ENCODE results near the gene CAMK2D. TPM values are rescaled to one million over a fixed set of nuclear protein-coding genes. Genes with fewer than 3 reads are reported as not detected.

The CAMK2D gene
- total RNA-seq, 1 donor from 2014 or later: 73.5 TPM

DNA sequence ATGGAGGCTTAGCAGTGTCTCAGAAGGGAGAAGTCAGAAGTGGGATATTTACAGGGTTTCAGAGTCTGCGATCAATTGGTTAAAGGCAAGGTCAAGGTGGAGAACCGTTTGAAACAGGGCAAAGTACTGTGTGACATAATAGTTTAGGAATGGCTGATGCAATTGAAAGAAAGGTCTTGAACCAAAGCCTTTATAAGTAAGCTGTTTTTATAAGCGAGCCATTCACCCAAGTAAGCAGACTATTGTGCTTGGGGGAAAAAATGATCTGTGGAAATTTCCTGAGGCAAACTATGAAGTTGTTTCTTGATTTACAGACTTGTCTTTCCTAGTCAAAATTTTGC, 327.3 kb downstream of the CAMK2D start:
- peaks cover 1% of the 10 kb centered on the region for H3K36me3 Mint-ChIP-seq (ENCODE audit: low read depth)
- peaks cover 19% of the 10 kb centered on the region for H3K9me3 Mint-ChIP-seq
- H3K4me3 Mint-ChIP-seq: no peak overlapping the region
- intact Hi-C loops (cut with micrococcal nuclease): no loop called here
- no peak for DNase-seq (ENCODE audit: low spot score)
- H3K27ac Mint-ChIP-seq: no peak overlapping the region
- H3K27me3 Mint-ChIP-seq (ENCODE audit: insufficient read depth): peaks cover 5% of the 10 kb centered on the region
- H3K4me1 Mint-ChIP-seq (ENCODE audit: low read depth): peaks cover 15% of the 10 kb centered on the region

DNA sequence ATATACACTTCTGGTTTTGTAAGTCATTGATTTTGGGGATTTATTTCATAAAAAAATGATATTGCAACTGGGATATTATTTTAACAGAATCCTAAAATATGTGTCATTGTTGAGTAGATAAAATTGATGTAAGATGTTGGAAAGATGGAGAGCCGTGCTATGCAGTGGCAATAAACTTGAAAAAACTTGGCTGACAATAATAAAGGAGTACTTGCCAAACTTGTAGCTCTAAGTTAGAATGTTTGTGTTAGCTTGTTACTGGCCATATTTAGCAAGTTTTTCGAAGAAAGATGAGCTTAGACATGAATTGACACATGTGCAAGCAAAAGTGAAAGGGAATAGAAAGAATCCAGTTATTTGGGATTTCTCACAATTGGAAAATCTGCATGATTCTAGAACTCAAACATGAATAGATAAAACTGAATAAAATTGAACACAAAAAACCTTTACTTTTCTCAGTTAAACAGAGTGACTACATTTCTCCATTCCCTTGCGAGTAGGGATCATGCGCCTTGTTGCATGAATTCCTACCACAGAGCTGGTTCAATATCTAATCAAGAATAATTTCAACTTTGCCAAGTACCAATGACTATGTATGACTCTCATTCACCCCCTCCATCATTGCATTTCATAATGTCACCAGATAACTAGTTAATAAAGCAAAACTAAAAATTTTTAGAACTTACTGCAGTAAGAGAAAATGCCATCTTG, 327.8 kb downstream of the CAMK2D start:
- Mint-ChIP-seq H3K9me3 (peaks cover 19% of the 10 kb centered on the region), H3K4me1 (ENCODE audit: low read depth) (peaks cover 15% of the 10 kb centered on the region)
- intact Hi-C loops (cut with micrococcal nuclease): no loop called here

DNA sequence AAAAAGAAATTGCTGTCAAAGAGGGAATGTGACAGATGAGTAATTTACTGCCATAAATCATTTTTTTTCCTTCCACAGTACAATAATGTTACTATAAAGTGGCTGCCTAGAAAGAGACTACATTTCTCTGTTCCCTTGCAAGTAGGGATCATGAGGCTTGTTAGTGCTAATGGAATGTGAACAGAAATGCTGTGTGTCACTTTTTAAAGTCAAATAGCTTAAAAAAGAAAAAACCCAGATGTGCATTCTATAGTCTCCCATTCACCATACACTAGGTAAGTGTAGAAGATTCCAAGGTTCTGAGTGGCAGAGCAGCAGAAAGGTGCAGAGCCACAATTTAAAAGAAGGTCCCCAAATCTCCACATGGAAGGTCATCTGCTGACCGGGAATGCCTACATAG, 328.4 kb downstream of the CAMK2D start:
- Mint-ChIP-seq H3K27me3 (ENCODE audit: insufficient read depth) (peaks cover 4% of the 10 kb centered on the region), H3K9me3 (peaks cover 19% of the 10 kb centered on the region), H3K4me3 (no peak overlapping the region), H3K4me1 (ENCODE audit: low read depth) (peaks cover 15% of the 10 kb centered on the region), H3K36me3 (ENCODE audit: low read depth) (peaks cover 1% of the 10 kb centered on the region), H3K27ac (no peak overlapping the region)
- no peak for DNase-seq (ENCODE audit: low spot score)
- intact Hi-C loops (cut with micrococcal nuclease): no loop called here

More for the DNA sequence above, 327.8 kb downstream of the CAMK2D start:
- Mint-ChIP-seq H3K4me3 (no peak overlapping the region), H3K27me3 (ENCODE audit: insufficient read depth) (peaks cover 4% of the 10 kb centered on the region), H3K27ac (no peak overlapping the region), H3K36me3 (ENCODE audit: low read depth) (peaks cover 1% of the 10 kb centered on the region)
- no peak for DNase-seq (ENCODE audit: low spot score)

DNA sequence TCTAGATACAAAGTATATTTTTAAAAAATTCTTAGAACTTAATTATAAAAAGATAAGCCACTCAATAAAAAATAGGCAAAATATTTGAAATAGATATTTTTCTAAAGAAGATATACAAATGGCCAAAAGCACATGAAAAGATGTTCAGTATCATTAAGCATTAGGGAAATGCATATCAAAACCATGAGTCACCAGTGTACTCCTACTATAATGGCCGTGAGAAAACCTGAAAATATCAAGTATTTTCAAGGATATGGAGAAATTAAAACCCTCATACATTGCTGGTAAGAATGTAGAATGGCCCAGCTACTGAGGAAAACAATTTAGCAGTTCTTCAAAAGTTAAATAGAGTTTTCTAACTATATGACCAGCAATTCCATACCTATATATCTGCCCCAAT, 337.9 kb downstream of the CAMK2D start:
- Mint-ChIP-seq H3K4me3 (no peak overlapping the region), H3K27ac (no peak overlapping the region), H3K27me3 (ENCODE audit: insufficient read depth) (peaks cover under 1% of the 10 kb centered on the region), H3K9me3 (peaks cover 27% of the 10 kb centered on the region), H3K36me3 (ENCODE audit: low read depth) (no peaks in the 10 kb centered on the region), H3K4me1 (ENCODE audit: low read depth) (no peaks in the 10 kb centered on the region)
- intact Hi-C loops (cut with micrococcal nuclease): no loop called here
- no peak for DNase-seq (ENCODE audit: low spot score)

DNA sequence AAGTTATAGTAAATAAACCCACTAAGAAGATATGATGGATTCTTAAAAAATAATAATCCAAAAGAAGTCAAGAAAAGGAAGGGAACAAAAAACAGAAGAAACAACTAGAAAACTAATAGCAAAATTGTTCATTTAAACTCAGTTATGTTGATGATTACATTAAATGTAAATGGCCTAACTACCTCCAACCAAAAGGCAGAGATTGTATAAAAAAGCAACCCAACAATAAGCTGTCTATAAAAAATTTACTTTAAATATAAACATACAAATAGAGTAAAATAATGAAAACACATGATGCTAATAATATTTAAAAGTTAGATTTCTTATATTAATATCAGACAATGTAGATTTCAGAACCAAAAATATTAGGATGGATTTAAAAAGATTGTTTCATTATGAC, 340.6 kb downstream of the CAMK2D start:
- H3K4me1 Mint-ChIP-seq (ENCODE audit: low read depth): no peaks in the 10 kb centered on the region
- no peak for DNase-seq (ENCODE audit: low spot score)

DNA sequence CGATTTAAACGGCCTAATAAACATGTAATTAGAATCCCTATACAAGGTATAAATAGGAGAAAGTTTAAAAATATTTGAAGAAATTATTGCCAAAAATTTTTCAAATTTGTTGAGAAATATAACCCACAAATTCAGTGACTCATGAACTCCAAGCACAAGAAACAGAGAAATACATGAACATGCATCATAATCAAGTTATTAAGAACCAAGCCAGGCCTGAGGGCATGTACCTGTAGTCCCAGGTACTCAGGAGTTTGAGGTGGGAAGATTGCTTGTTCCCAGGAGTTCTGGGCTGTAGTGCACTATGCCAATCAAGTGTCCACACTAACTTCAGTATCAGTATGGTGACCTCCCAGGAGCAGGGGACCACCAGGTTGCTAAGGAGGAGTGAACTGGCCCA, 341.9 kb downstream of the CAMK2D start:
- Mint-ChIP-seq H3K9me3 (peaks cover 27% of the 10 kb centered on the region), H3K4me1 (ENCODE audit: low read depth) (no peaks in the 10 kb centered on the region), H3K27ac (no peak overlapping the region), H3K27me3 (ENCODE audit: insufficient read depth) (peaks cover 10% of the 10 kb centered on the region), H3K36me3 (ENCODE audit: low read depth) (no peaks in the 10 kb centered on the region), H3K4me3 (no peak overlapping the region)
- intact Hi-C loops (cut with micrococcal nuclease): no loop called here
- DNase-seq (ENCODE audit: low spot score): no peak

More for the DNA sequence above, 340.6 kb downstream of the CAMK2D start:
- H3K36me3 Mint-ChIP-seq (ENCODE audit: low read depth): no peaks in the 10 kb centered on the region
- intact Hi-C loops (cut with micrococcal nuclease): no loop called here
- H3K27ac Mint-ChIP-seq: no peak overlapping the region
- H3K9me3 Mint-ChIP-seq: peaks cover 27% of the 10 kb centered on the region
- peaks cover 10% of the 10 kb centered on the region for H3K27me3 Mint-ChIP-seq (ENCODE audit: insufficient read depth)
- H3K4me3 Mint-ChIP-seq: no peak overlapping the region

DNA sequence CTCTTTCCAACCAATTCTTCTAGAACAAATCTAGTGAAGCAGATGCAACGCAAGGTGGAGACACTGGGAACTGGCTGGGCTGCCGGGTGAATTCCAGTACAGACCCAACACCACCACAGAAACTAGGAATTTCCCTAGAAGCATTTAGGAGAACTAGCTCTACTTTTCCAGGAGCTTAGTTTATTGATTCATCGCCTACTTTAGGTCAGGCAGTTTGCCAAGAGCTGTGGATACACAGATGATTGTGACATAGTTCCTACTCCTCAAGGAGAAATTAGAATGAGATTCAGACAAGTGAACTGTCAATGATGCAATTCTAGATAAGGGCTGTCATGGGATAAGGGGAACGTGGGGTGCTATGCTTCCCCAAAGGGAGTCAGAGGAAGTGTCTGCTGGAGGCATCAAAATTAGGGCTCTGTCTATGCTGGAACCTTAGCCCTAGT, 350.0 kb downstream of the CAMK2D start:
- no peaks in the 10 kb centered on the region for H3K9me3 Mint-ChIP-seq
- H3K4me3 Mint-ChIP-seq: no peak overlapping the region
- H3K36me3 Mint-ChIP-seq (ENCODE audit: low read depth): no peaks in the 10 kb centered on the region
- H3K4me1 Mint-ChIP-seq (ENCODE audit: low read depth): peaks cover 6% of the 10 kb centered on the region
- intact Hi-C loops (cut with micrococcal nuclease): no loop called here
- no peak overlapping the region for H3K27ac Mint-ChIP-seq
- H3K27me3 Mint-ChIP-seq (ENCODE audit: insufficient read depth): peaks cover 8% of the 10 kb centered on the region
- DNase-seq (ENCODE audit: low spot score): no peak

DNA sequence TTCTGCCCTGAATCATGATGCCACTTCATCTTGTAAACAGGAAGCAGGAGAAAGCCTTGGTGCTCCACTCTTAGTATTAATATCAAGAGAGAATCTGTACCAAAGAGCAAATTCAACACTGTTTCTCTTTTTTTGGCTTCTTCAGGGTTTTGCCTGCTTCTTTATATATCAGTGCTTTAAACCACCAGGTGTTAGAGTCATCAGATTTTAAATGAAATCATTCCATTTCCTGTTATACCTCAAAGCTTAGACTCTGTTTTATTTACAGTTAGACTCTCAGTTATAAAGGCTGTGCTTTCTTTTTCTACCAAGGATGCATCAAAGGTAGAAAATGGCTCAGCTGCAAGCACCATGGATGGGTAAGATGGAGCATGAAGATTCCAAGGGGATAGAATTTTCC, 350.9 kb downstream of the CAMK2D start:
- H3K4me1 Mint-ChIP-seq (ENCODE audit: low read depth): peaks cover 6% of the 10 kb centered on the region
- H3K27me3 Mint-ChIP-seq (ENCODE audit: insufficient read depth): peaks cover 8% of the 10 kb centered on the region
- intact Hi-C loops (cut with micrococcal nuclease): no loop called here
- H3K36me3 Mint-ChIP-seq (ENCODE audit: low read depth): no peaks in the 10 kb centered on the region
- no peak overlapping the region for H3K4me3 Mint-ChIP-seq
- DNase-seq (ENCODE audit: low spot score): no peak
- H3K27ac Mint-ChIP-seq: no peak overlapping the region
- no peaks in the 10 kb centered on the region for H3K9me3 Mint-ChIP-seq

DNA sequence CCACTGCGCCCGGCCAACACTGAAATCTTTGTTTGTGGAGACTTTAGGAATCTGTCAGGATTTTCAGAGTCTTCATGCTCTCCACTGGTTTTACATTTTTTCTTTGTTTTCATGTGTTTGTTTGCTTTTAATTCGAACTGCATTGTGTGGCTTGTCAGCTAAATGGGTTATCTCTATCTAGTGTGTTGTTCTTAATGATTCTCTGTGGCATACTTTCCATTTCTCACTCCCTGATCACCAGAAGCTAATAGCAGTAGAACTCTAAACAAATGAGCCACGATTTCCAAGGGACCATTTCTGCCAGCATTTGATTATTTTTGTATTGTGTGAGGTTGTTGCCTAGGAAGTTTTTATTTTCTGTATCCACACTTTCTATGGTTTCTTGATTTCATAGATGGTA, 352.4 kb downstream of the CAMK2D start:
- peaks cover 6% of the 10 kb centered on the region for H3K4me1 Mint-ChIP-seq (ENCODE audit: low read depth)
- H3K27ac Mint-ChIP-seq: no peak overlapping the region
- H3K9me3 Mint-ChIP-seq: no peaks in the 10 kb centered on the region
- no peak for DNase-seq (ENCODE audit: low spot score)
- no peak overlapping the region for H3K4me3 Mint-ChIP-seq
- intact Hi-C loops (cut with micrococcal nuclease): no loop called here
- no peaks in the 10 kb centered on the region for H3K36me3 Mint-ChIP-seq (ENCODE audit: low read depth)
- H3K27me3 Mint-ChIP-seq (ENCODE audit: insufficient read depth): peaks cover 10% of the 10 kb centered on the region

DNA sequence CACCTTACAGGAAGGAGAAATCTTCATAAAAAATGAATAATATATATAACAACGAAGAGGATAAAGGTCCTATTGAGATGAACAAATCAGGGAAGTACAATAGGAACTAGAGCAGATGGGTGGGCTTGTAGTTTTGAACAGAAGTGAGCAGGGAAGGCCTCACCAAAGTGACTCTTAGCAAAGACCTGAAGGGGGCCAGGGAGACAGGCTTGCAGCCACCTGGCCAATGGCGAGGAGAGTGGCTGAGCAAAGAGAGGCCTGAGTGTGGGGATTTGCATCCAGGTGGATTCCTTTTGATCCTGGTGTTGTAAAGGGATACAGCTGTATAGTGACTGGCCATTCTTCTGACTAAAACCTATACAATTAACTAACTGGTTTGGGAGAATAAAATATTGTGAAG, 354.1 kb downstream of the CAMK2D start:
- no peaks in the 10 kb centered on the region for H3K9me3 Mint-ChIP-seq
- no peak overlapping the region for H3K4me3 Mint-ChIP-seq
- DNase-seq (ENCODE audit: low spot score): no peak
- peaks cover 5% of the 10 kb centered on the region for H3K27me3 Mint-ChIP-seq (ENCODE audit: insufficient read depth)
- H3K36me3 Mint-ChIP-seq (ENCODE audit: low read depth): no peaks in the 10 kb centered on the region
- H3K27ac Mint-ChIP-seq: no peak overlapping the region
- intact Hi-C loops (cut with micrococcal nuclease): no loop called here
- H3K4me1 Mint-ChIP-seq (ENCODE audit: low read depth): peaks cover 6% of the 10 kb centered on the region

DNA sequence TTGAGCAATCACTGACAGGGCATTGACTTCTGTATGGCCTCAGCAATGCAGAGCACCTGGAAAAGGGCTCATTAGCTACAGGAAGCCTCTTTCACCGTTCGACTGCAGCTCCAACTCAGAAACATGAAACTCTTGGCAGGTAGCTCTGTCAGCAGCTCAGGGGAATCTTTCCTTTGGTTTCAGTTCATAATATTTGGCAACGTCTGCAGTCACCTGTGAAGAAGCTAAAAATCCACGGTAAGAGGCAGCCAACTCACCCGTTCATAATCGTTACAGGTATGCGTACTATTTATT, 354.9 kb downstream of the CAMK2D start:
- intact Hi-C loops (cut with micrococcal nuclease): no loop called here
- no peak for DNase-seq (ENCODE audit: low spot score)
- no peaks in the 10 kb centered on the region for H3K36me3 Mint-ChIP-seq (ENCODE audit: low read depth)
- H3K9me3 Mint-ChIP-seq: no peaks in the 10 kb centered on the region
- H3K4me3 Mint-ChIP-seq: no peak overlapping the region
- peaks cover 6% of the 10 kb centered on the region for H3K4me1 Mint-ChIP-seq (ENCODE audit: low read depth)
- H3K27me3 Mint-ChIP-seq (ENCODE audit: insufficient read depth): peaks cover 5% of the 10 kb centered on the region
- no peak overlapping the region for H3K27ac Mint-ChIP-seq

DNA sequence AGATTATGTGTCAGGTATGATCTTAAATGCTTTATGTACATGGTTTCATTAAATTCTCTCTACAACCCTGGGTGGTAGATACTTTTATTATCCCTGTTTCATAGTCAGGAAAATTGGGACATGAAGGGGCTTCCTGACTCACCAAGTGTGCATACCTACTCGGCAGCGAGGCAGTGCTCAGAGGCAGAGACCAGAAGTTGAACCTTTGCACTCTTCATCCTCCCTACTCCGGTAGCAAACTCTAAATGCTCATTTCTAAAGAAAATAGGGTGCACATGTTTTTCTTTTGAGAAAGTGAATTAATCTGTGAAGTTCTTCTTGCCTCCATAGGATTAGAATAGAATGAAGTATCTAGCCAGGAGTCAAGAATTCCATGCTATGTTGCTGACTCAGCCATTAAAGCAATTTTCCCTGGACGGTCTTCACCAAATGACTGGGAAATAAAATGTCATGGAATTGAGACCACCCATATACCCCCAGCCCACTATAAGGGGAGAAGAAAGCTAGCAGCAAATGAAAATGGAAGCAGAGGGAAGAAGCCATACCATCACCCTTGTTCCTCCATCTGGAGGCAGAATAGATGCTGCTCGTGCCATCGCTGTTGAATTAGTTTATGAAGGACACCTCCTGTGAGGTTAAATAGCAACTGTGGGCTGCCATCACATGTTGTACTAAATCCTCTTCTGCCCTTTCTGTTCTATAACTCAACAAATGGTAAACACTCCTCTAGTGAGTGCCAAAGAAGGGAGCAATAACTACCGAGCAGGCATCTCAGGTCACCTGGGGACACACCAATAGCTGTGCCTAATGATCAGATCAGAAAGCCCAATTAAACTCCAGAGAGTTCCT, 355.4 kb downstream of the CAMK2D start:
- Mint-ChIP-seq H3K36me3 (ENCODE audit: low read depth) (no peaks in the 10 kb centered on the region), H3K27me3 (ENCODE audit: insufficient read depth) (peaks cover 5% of the 10 kb centered on the region), H3K4me1 (ENCODE audit: low read depth) (peaks cover 6% of the 10 kb centered on the region), H3K27ac (no peak overlapping the region), H3K4me3 (no peak overlapping the region), H3K9me3 (no peaks in the 10 kb centered on the region)
- DNase-seq (ENCODE audit: low spot score): no peak
- intact Hi-C loops (cut with micrococcal nuclease): no loop called here

DNA sequence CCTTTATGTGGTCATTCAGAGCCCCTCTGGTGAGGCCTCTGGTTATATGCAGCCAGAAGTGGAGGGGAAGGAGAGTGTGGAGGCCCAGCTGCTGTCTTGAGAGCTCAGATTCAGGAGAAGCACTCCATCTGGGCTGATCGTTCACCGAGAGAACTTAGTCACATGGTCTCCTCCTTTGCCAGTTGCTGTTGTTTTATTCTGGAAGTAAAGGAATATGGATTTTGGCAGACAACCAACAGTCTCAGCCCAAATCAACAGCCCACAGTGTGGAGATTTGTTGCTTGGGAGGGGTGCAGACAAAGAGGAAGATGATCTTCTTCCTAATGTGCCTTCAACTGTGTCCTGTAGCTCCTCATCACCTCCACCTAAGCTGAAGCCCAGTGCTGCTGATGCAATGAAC, 356.7 kb downstream of the CAMK2D start:
- peaks cover 5% of the 10 kb centered on the region for H3K27me3 Mint-ChIP-seq (ENCODE audit: insufficient read depth)
- no peak overlapping the region for H3K27ac Mint-ChIP-seq
- no peaks in the 10 kb centered on the region for H3K36me3 Mint-ChIP-seq (ENCODE audit: low read depth)
- no peak for DNase-seq (ENCODE audit: low spot score)
- intact Hi-C loops (cut with micrococcal nuclease): no loop called here
- no peaks in the 10 kb centered on the region for H3K9me3 Mint-ChIP-seq
- no peaks in the 10 kb centered on the region for H3K4me1 Mint-ChIP-seq (ENCODE audit: low read depth)
- no peak overlapping the region for H3K4me3 Mint-ChIP-seq
